H1 (cell line): ENCODE data around the gene BMP4. TPM values are rescaled to one million over a fixed set of nuclear protein-coding genes. Genes with fewer than 3 reads are reported as not detected.

Experiments used
- microRNA-seq, 2 experiments: library from miRNA; unstranded; fragments of <30 nt; microRNA quantifications; one replicate each; pipeline versions ENCODE4 to v1.2.0, GENCODE V29; 2016 to 2020; ENCODE audit warnings: borderline microRNAs expressed in 2 of 2, borderline number of aligned reads in 2 of 2, borderline replicate concordance in 1 of 2
- polyA plus RNA-seq, 7 experiments: library from polyadenylated mRNA; depleted of rRNA in 3 of 7; stranded (reverse) in 5 of 7; unstranded in 2 of 7; fragments of >200 nt in 5 of 7; fragments of 200-250 nt in 2 of 7; gene quantifications; 1 replicate in 5 of 7; 2 replicates in 1 of 7; 4 replicates in 1 of 7; pipeline versions ENCODE4 v1.2.1 to v1.2.3, GENCODE V29; 2011 to 2013; ENCODE audit warnings: missing spikeins in 2 of 7, mixed read lengths in 2 of 7
- small RNA-seq: library from polyadenylated mRNA; stranded (forward); fragments of <200 nt; extraction: miRNeasy Mini kit (QIAGEN cat#:217004); gene quantifications from one replicate; pipeline ENCODE3, GENCODE V24; 2013; ENCODE audit not compliant: insufficient read depth
- total RNA-seq: library from RNA; stranded (reverse); fragmentation: NEBNext Ultra II Directional; extraction: Animal tissue kit (Norgen Biotek cat#: 25700); gene quantifications from 2 replicates; pipeline ENCODE4 v1.2.1, GENCODE V29; 2021

Gene BMP4
- total and polyA plus RNA-seq, 2 of the 8 experiments (the other 6 are each of a cell fraction or from before 2014, with no cell fraction given) = 2.3 to 5.4 TPM

Small RNA genes lying within 50 kb of the gene (microRNA-seq; reads per million reads assigned to microRNA genes)
- 0 to 1.0 reads per million in 2 experiments for gene MIR5580

Small RNA genes lying within 50 kb of the gene (small RNA-seq; reads per million reads assigned to genes)
- not detected for gene MIR5580
